ENCODE measurements around the gene DUS2. TPM values are rescaled to one million over a fixed set of nuclear protein-coding genes. Genes with fewer than 3 reads are reported as not detected.

The DUS2 gene
- total and polyA plus RNA-seq, 9 of the 15 experiments (the other 6 are each of a cell fraction or from before 2014, with no cell fraction given): 5.8 to 22.5 (median 20.6) TPM

- 0 out of 2 replicates have a peak, but pooled peaks have one; percentile 25 for TF ChIP-seq STAT6 (CRISPR knock-in tag; IDR thresholded peaks at IDR 0.05)
- no peak for TF ChIP-seq NFYB (IDR thresholded peaks at IDR 0.05; ENCODE audit: extremely low read depth, insufficient read length)
- no peak for TF ChIP-seq ARHGAP35 (IDR thresholded peaks at IDR 0.05; ENCODE audit: partially characterized antibody)
- no peak for TF ChIP-seq ZNF785 (CRISPR knock-in tag; IDR thresholded peaks at IDR 0.05)
- no peak for TF ChIP-seq ZNF277 (CRISPR knock-in tag; IDR thresholded peaks at IDR 0.05; ENCODE audit: borderline replicate concordance)
- peak; percentile 92 for TF ChIP-seq KLF6 (CRISPR knock-in tag; IDR thresholded peaks at IDR 0.05; ENCODE audit: borderline replicate concordance)
- TF ChIP-seq DMBX1 (CRISPR knock-in tag; IDR thresholded peaks at IDR 0.05; ENCODE audit: borderline replicate concordance): peak; percentile 57; the same call in 1 of the 2 replicates
- TF ChIP-seq MAFG (tag; conservative IDR thresholded peaks at IDR 0.05): no peak
- TF ChIP-seq SMC3 (conservative IDR thresholded peaks at IDR 0.05; ENCODE audit: insufficient read depth, low read depth, low read length): peak; percentile 92
- no peak for TF ChIP-seq ZNF511 (CRISPR knock-in tag; IDR thresholded peaks at IDR 0.05)
- peak; percentile 69; the same call in 1 of the 2 replicates for TF ChIP-seq CLOCK (CRISPR knock-in tag; IDR thresholded peaks at IDR 0.05; ENCODE audit: borderline replicate concordance)
- TF ChIP-seq EP400 (IDR thresholded peaks at IDR 0.05): peak; percentile 98
- peak; percentile 60; the same call in 1 of the 2 replicates for TF ChIP-seq ARID1B (IDR thresholded peaks at IDR 0.05)
- peak; percentile 63 for TF ChIP-seq ZBTB7A (IDR thresholded peaks at IDR 0.05; ENCODE audit: borderline replicate concordance, control insufficient read depth, low read depth, low read length)
- TF ChIP-seq ZNF175 (CRISPR knock-in tag; IDR thresholded peaks at IDR 0.05; ENCODE audit: low read depth): no peak
- TF ChIP-seq PHF8 (IDR thresholded peaks at IDR 0.05; ENCODE audit: borderline replicate concordance, low read length): peak; percentile 73; the same call in 1 of the 2 replicates
- TF ChIP-seq HBP1 (CRISPR knock-in tag; IDR thresholded peaks at IDR 0.05): 0 out of 2 replicates have a peak, but pooled peaks have one; percentile 31
Measured at GRCh38 chr16:67993207-67994039, 29.7 kb upstream of the DUS2 start (continued).
